Natural killer cell (primary cell): ENCODE results near the gene MEI4. TPM values are rescaled to one million over a fixed set of nuclear protein-coding genes. Genes with fewer than 3 reads are reported as not detected.

Source experiments
- ATAC-seq, 3 donors: fragments of 150-1000 bp in 2 of 3; fragments of 200-7000 bp in 1 of 3; cut with Tn5 transposase; 1 replicate in 1 of 3; 2 replicates in 2 of 3; pipeline ENCODE4 v1.10.0; 2021; ENCODE audit warnings: mild to moderate bottlenecking in 2 of 3, moderate library complexity in 2 of 3
- DNase-seq, 2 donors: peaks; one replicate each; pipeline versions ENCODE4 v3.0.0 to v3.0.0-alpha.2; 2013 to 2021; ENCODE audit warnings: mixed read lengths in 1 of 2
- H3K27ac ChIP-seq: one replicate; pipeline ENCODE4 v1.5.1; 2013; ENCODE audit warnings: mild to moderate bottlenecking, low read length
- H3K27me3 ChIP-seq: one replicate; pipeline ENCODE4 v1.6.1; 2013; ENCODE audit warnings: low read length; ENCODE audit not compliant: control insufficient read depth, insufficient read depth
- H3K36me3 ChIP-seq: one replicate; pipeline ENCODE4 v1.6.1; 2013; ENCODE audit warnings: low read length; ENCODE audit not compliant: control insufficient read depth, insufficient read depth
- H3K4me1 ChIP-seq: one replicate; pipeline ENCODE4 v1.6.1; 2013; ENCODE audit warnings: low read length; ENCODE audit not compliant: control insufficient read depth, insufficient read depth
- H3K4me3 ChIP-seq: one replicate; pipeline ENCODE4 v1.5.1; 2013; ENCODE audit warnings: low read length
- H3K9me3 ChIP-seq: one replicate; pipeline ENCODE4 v1.6.1; 2013; ENCODE audit warnings: low read length; ENCODE audit not compliant: control insufficient read depth, insufficient read depth
- H3K27ac Mint-ChIP-seq, 2 donors: one replicate each; pipeline ENCODE4 v1.8.0; 2022; ENCODE audit warnings: mild to moderate bottlenecking in 2 of 2, mixed read lengths in 2 of 2, moderate library complexity in 1 of 2
- H3K27me3 Mint-ChIP-seq, 2 donors: one replicate each; pipeline ENCODE4 v1.8.0; 2022; ENCODE audit warnings: low read depth in 2 of 2, mixed read lengths in 2 of 2
- H3K36me3 Mint-ChIP-seq: one replicate; pipeline ENCODE4 v1.8.0; 2022; ENCODE audit warnings: mixed read lengths
- H3K4me1 Mint-ChIP-seq, 2 donors: one replicate each; pipeline ENCODE4 v1.8.0; 2022; ENCODE audit warnings: mixed read lengths in 2 of 2
- H3K4me3 Mint-ChIP-seq: one replicate; pipeline ENCODE4 v1.8.0; 2022; ENCODE audit warnings: mild to moderate bottlenecking, moderate library complexity, mixed read lengths
- H3K9me3 Mint-ChIP-seq, 2 donors: one replicate each; pipeline ENCODE4 v1.8.0; 2022; ENCODE audit warnings: mixed read lengths in 2 of 2
- WGBS: methylation state at CpG from one replicate; pipeline ENCODE4 v1.1.7; 2013; ENCODE audit warnings: missing lambda C conversion rate; ENCODE audit not compliant: insufficient coverage; 5-methylcytosine and 5-hydroxymethylcytosine counted together
- intact Hi-C: fragments of 100-400 bp; cut with micrococcal nuclease; formaldehyde crosslinking; loops from one replicate; pipeline ENCODE4 v1.14.2; 2022
- total RNA-seq, 4 donors: library from RNA; stranded (reverse); fragments of 120-200 nt in 1 of 4; gene quantifications; one replicate each; pipeline versions ENCODE4 v1.2.3 to v1.2.4, GENCODE V29; 2013 to 2022
- TF ChIP-seq, protein P1 (sequence below): fragments of 200-600 bp; IDR thresholded peaks from one replicate; pipeline ENCODE4 v1.8.0; 2022; ENCODE audit warnings: antibody characterized with exemption

Gene MEI4
- total RNA-seq, 3 donors from 2014 or later (not counting 1 experiment from before 2014, with no cell fraction given): not detected

DNA sequence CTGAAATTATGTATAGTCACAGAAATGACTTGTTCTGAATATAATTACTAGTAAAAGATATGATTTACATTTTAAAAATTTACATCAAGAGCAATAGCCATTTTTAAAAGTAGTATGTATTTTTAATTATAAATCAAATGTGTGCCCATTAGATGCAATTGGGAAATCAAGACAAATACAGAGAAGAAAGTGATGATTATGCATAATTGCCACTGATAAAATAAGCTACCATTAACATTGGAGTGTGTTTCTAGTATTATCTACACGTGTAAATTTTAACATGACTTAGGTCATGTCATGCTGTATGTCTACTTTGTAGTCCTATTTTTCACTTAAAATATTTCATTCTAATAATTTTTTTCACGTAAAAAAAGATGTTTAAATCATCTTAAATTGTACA is 22.8 kb upstream of the MEI4 start:
- Histone ChIP-seq H3K9me3 (no peaks in the 10 kb centered on the region), H3K36me3 (no peaks in the 10 kb centered on the region), H3K27me3 (no peaks in the 10 kb centered on the region), H3K4me3 (no peak overlapping the region), H3K27ac (no peak overlapping the region), H3K4me1 (no peaks in the 10 kb centered on the region)
- TF ChIP-seq, protein P1, sequence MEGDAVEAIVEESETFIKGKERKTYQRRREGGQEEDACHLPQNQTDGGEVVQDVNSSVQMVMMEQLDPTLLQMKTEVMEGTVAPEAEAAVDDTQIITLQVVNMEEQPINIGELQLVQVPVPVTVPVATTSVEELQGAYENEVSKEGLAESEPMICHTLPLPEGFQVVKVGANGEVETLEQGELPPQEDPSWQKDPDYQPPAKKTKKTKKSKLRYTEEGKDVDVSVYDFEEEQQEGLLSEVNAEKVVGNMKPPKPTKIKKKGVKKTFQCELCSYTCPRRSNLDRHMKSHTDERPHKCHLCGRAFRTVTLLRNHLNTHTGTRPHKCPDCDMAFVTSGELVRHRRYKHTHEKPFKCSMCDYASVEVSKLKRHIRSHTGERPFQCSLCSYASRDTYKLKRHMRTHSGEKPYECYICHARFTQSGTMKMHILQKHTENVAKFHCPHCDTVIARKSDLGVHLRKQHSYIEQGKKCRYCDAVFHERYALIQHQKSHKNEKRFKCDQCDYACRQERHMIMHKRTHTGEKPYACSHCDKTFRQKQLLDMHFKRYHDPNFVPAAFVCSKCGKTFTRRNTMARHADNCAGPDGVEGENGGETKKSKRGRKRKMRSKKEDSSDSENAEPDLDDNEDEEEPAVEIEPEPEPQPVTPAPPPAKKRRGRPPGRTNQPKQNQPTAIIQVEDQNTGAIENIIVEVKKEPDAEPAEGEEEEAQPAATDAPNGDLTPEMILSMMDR: no peak
- WGBS: no CpG with 5 or more reads among the region's 2 CpGs
- Mint-ChIP-seq H3K36me3 (no peaks in the 10 kb centered on the region), H3K4me1 (no peaks in the 10 kb centered on the region), H3K9me3 (peaks cover 13 to 17% of the 10 kb centered on the region in 2 donors), H3K4me3 (no peak overlapping the region), H3K27ac (no peak overlapping the region), H3K27me3 (no peaks in the 10 kb centered on the region)
- ATAC-seq: no peak
- intact Hi-C loops: no loop called here
- DNase-seq: no peak

DNA sequence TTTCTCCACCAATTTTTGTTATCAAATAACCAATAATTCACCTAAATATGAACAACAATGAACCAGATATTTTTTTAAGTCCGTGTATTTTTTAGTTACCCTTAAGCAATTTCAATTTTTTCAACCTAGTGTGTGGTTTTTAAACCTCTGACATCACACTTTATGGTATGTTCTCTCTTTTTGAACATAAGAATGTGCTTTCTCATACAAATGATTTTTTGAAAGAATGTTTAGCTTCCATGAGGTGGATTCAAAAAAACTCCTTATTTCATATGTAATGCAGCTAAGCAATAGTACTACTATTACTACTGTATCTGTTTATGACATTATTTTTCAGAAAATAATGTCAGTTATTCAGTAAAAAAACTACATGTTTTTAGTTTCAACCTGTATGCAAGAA is 19.4 kb upstream of the MEI4 start:
- no peaks in the 10 kb centered on the region for H3K36me3 ChIP-seq
- Mint-ChIP-seq H3K4me3 (no peak overlapping the region), H3K27ac (no peak overlapping the region), H3K36me3 (no peaks in the 10 kb centered on the region), H3K9me3 (peaks cover 5 to 6% of the 10 kb centered on the region in 2 donors), H3K27me3 (no peaks in the 10 kb centered on the region), H3K4me1 (no peaks in the 10 kb centered on the region)
- intact Hi-C loops: no loop called here
- TF ChIP-seq, protein P1: no peak
- no CpG with 5 or more reads among the region's 1 CpG for WGBS
- H3K27me3 ChIP-seq: no peaks in the 10 kb centered on the region
- H3K4me3 ChIP-seq: no peak overlapping the region
- no peaks in the 10 kb centered on the region for H3K4me1 ChIP-seq
- H3K27ac ChIP-seq: no peak overlapping the region
- ATAC-seq (no peak), DNase-seq (no peak)
- H3K9me3 ChIP-seq: no peaks in the 10 kb centered on the region

DNA sequence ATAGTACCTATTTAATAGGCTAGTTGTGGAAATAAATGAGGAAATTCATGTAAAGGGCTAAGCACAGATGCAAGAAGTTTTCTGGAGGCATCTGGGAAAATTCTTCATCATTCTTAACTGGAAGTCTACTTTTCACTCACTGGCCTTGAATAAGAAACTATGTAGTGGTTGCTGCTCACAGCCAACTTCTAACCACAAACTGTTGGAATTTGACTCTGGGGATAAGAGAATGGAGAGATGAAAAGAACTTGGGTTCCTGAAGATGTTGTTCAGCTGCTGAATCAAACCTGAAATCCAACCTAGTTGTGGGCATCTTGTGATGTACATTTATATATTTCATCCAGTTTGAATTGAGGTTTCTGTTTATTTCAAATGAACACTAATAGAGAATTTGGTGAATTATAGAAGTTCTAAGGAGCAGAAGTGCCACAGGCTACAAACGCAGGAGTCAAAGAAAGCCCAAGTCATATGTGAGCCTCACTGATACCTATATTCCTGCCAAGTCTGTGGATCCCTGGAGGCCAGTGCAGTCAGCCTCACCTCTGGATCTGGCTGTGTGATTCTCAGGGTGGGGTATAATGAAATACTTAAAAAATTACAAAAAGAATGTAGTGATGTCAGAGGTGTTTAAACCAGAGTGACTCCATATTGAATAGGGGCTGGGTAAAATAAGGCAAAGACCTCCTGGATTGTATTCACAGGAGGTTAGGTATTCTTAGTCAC is 18.7 kb upstream of the MEI4 start:
- peaks cover 5 to 6% of the 10 kb centered on the region in 2 donors for H3K9me3 Mint-ChIP-seq
- ATAC-seq: no peak
- H3K9me3 ChIP-seq: no peaks in the 10 kb centered on the region
- no peak overlapping the region for H3K4me3 Mint-ChIP-seq
- intact Hi-C loops: no loop called here
- H3K27me3 ChIP-seq: no peaks in the 10 kb centered on the region
- WGBS: 82% methylated on average over 1 of the region's 1 CpG
- TF ChIP-seq, protein P1: no peak
- H3K36me3 ChIP-seq: no peaks in the 10 kb centered on the region
- H3K4me1 ChIP-seq: no peaks in the 10 kb centered on the region
- H3K36me3 Mint-ChIP-seq: no peaks in the 10 kb centered on the region
- H3K4me3 ChIP-seq: no peak overlapping the region
- no peaks in the 10 kb centered on the region for H3K27me3 Mint-ChIP-seq
- no peaks in the 10 kb centered on the region for H3K4me1 Mint-ChIP-seq
- no peak overlapping the region for H3K27ac ChIP-seq
- H3K27ac Mint-ChIP-seq: no peak overlapping the region
- DNase-seq: no peak
